GM18526 (cell line): ENCODE measurements around the gene COLEC12.

Experiments used
- POLR2A ChIP-seq: IDR thresholded peaks from 3 replicates; pipeline ENCODE4 v1.6.1; 2011; ENCODE audit not compliant: insufficient read length; ENCODE audit errors: extremely low read depth

The COLEC12 gene

DNA sequence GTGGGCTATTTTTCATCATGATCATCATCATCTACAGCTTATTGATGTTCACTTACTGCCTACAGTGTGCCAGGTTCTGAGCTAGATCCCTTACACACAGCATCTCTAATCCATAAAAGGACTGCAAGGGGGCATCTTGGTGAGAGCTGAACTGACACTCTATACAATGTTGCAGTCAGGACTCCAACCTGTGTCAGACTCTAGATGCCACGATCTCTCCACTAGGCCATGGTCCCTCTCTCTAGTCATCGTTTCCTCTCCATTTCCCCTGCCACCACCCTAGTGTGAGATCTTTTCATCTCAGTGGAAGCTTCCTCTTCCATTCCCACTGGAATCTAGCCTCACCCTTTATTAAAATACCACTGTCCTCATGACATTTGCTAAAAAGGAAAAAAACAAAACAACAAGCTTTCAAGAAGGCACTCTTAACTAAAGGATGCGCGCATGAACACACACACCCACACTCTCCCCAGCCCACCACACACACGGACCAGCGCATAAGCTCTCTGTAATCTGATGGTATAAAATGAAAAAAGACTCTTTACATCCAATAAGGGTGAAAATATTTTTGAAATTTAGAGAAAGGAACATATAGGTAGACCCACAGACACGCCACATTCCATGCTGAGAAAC lies 139.3 kb downstream of the COLEC12 start:
- TF ChIP-seq POLR2A = no peak

DNA sequence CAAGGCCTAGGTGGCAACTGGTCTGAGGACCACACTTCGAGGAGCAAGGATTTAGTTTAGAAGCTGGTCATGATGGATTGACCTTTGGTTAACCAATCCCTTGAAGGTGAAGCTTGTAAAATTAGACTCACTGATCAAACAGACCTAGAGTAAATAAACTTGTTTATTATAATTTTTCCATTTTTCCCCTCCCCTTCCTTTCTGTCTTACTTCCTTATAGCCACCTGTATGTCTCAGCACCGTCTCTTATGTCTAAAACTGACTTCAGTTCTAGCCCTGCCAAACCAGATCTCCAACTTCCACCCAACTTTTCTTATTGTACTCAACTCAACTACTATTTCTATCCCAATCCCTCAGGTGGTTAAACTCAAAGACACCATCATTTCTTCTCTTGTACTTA lies 139.8 kb downstream of the COLEC12 start:
- TF ChIP-seq POLR2A = no peak

DNA sequence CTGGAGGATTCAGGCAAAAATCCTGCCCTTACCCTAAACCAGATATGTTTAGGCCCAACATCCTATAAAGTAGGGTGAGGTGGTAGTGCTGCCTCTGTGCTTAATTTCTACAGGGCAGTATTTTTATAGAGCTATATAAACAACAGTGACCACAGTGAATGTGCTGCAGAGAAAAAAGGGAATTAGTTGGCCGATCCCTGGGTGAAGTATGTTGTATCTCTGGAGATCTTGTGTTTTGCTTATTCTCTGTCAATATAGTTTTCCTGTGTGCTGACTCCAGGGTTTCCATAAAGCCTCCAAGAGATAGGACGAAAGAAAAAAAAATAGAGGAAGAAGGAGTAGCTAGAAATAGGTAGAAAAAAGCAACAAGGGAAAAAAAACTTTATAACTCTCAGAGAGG lies 143.7 kb downstream of the COLEC12 start:
- TF ChIP-seq POLR2A = no peak

DNA sequence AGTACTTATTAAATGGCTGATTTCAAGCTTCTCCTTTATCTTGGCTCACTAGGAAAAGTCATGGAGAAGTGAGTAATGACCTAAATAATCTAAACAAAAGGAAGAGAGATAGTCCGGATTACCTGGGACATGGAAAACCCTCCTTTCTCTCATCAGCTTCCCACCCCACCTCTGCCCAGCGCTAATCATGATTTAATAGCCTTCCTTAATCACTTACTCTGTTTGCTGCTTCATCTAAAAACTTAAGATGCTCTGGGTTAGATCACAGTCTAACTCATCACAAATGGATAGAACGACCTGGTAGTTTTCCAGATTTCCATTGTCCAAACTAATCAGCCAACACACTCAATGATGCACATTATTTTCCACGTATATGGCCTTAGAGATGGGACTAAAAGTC lies 144.8 kb downstream of the COLEC12 start:
- TF ChIP-seq POLR2A = no peak

DNA sequence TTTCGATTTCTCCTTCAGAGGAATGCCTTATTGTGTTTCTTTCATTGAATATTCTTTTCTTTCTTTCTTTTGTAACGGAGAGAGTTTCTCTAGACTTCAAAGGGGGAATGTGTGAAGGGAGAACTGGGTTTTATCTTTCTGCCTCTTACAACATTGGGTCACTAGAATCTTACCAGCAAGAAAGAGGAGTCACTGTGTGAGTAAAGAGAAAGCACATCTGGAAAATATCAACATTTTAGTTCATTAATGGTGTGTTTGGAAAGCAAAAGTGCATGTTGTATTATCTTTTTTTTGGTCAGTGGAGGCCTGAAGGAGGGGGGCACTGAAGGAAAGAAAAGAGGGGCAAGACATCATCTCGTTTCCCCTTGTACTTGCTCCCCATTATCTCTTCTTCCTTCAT lies 146.0 kb downstream of the COLEC12 start:
- no peak for TF ChIP-seq POLR2A

DNA sequence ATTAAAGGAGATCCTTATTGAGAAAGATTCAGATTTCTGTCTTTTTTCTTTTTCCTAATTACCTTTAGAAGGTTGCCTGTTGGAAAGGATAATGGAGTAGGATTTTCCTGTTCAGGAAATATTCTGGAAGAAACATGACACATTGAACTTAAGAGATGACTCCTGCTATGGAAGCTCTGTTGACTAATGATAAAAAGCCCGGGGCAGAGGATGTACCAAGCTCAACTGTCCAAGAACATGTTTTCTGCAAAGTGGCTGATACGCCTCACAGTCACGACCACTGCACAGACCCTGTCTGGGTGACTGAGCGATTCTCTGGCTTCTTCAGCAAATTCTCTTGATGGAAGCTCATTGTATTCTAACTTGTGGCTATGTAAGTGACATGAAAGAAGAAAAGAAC lies 146.5 kb downstream of the COLEC12 start:
- TF ChIP-seq POLR2A = no peak

DNA sequence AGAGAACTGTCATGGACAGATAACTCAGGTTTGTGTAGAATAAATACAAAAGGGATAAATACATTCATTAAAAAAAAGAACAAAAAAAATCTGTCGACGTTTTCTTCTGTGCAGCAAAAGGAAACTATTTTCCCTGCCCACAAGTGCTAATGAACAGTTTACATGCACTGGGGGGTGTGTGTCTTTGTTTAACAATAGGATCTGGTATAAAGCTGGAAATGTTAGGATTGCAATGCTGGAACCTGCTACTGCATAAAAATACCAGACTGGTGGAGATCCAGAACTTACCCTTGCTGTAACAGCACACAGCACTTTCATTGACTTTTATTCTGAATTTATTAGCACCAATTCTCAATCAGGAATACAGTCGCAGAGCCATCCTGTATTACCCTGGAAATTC lies 148.1 kb downstream of the COLEC12 start:
- TF ChIP-seq POLR2A = no peak

DNA sequence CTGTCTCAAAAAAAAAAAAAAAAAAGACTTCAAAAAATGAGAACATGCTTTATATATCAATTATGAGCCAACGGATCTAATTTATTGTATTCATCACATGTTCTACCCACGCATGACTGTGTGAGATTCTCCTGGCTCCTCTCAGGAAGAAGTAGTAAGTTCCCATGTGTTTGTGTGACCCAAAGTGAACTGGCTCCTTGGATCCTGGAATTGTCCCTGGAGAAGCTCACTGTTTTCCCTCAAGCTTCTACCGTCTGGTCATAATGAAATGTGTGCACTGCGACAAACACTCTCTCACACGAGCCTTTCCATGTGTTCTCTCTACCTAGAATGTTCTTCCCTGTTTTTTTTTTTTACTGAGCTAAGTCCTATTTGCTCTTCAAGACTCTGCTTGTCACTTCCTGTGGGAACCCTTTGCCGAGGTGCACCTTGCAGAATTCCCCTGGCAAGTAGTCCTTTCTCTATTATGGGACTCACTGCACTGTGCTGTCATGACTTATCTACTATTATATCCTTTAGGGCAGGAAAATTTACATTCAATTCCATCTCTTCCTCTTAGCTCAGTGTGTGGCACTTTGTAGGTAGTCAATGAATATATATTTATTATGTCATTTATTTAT lies 149.4 kb downstream of the COLEC12 start:
- no peak for TF ChIP-seq POLR2A

DNA sequence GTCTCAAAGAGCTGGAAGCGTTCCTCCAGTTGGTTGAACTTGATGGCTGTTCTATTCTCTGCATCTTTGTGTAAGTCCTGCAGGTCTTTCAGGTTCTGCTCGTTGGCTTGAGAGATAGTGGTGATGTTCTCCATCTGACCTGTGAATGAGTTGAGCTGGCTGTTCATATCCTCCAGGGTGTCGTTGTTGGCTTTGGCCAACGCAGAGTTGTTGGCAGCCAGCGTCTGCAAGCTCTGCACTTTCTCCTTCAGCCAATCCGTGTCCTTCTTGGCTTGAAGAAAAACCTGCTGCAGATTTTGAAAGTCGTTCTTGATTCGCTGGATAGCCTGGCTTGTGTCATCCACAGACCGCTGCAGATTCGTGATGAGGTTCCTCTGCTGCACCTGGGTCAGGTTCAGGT lies 153.9 kb downstream of the COLEC12 start:
- no peak for TF ChIP-seq POLR2A

DNA sequence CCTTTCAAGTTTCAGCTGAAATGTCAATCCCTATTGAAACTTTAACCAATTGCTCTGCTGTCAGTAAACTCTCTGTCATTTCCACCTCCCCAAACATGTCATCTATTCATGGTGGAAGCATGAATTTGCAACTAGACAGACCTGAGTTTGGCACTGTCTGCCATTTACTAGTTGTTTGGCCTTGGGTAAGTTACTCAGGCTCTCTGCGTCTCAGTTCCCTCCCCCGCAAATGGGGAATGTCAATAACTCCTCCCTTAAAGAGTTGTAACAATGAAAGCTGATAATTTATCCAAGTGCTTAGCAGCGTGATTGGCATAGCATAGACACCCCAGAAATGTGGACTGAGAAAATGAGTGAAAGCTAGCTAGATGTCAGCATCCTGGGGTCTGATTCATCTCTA lies 159.4 kb downstream of the COLEC12 start:
- TF ChIP-seq POLR2A = no peak

DNA sequence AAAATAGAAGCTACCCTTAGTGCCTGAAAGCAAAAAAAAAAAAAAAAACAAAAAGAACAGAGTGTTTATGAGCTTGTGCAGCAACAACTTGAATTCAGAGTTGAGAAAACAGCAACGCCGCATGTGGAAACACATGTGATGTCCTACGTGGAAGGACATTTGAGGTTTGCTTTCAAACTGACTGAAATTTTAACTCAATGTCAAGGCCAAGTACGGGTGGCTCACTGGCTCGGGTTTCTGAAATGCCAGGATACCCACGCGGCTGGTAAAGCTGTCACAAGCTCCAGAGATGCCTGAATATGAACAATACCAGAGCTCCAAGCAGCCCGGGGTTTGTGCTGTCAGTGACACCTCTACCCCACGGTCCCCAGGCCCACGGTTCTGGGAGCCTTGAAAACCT lies 160.5 kb downstream of the COLEC12 start:
- no peak for TF ChIP-seq POLR2A

DNA sequence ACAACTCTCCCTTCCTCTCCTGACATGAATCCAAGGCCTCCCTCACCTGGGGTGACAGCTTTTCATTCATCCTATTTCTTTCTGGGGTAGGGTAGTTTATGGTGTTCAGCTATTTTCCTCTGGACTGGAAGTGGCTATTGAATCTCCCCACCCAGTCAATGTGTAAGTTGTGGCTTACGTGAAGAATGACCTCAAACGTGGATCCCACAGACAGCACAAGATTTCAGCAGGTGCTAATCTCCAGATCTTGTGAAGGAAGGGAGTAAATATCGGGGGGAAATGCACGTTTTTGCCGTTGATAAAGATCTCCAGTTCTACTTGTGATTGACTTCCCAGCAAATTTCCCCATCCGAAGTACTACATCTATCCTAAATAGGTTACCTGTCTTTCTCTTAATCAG lies 161.3 kb downstream of the COLEC12 start:
- TF ChIP-seq POLR2A = no peak

DNA sequence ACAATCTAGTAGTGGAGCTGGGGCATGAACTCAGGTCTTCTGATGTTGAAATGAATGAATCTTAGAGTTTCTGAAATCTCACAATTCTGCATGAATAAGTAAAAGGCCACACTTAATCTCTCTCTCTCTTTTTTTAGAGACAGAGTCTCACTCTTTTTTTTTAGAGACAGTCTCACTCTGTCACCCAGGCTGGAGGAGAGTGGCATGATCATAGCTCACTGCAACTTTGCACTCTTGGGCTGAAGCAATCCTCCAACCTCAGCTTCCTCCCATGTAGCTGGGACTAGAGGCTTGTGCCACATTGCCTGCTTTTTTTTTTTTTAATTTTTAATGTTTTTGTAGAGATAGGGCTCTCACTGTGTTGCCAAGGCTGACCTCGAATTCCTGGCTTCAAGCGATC lies 163.8 kb downstream of the COLEC12 start:
- TF ChIP-seq POLR2A = no peak

DNA sequence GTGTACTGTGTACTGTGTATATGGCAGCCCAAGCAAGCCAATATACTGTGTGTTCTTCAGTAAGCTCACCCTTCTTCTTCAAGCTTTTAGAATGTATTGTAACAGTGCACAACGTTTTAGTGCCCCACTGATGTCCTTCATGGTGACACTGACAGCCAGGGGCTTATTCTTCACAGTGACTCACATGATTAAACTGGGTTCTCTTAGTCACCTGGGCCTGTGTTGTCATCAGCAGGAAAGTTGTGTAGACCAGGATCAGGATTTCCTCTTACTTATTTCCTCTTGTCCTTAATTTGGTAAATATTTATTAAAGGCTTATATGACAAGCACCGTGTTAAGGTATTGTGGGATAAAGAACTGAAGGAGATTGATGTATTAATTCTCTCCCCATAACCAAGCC lies 164.8 kb downstream of the COLEC12 start:
- no peak for TF ChIP-seq POLR2A

DNA sequence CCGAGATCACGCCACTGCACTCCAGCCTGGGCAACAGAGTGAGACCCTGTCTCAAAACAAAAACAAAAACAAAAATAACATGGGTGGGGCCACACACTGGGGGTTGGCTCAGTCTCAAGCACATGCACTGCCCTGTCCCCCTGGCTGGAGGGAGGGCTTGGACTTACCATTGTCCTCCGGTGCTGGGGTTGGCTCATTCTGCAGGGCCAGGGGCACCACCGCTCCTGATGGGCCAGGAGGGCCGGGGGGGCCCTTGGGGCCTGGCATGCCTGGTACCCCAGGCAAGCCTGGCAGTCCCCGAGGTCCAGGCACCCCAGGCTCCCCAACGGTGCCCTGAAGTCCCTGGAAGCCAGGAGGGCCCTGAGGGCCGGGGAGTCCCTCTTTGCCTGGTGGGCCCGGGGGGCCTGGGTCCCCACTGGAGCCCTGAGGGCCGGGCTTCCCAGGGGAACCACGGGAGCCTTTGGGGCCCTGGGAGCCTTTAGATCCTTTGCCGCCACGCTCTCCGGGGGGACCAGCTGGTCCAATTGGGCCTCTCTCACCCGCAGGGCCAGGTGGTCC lies 165.8 kb downstream of the COLEC12 start:
- TF ChIP-seq POLR2A = no peak

DNA sequence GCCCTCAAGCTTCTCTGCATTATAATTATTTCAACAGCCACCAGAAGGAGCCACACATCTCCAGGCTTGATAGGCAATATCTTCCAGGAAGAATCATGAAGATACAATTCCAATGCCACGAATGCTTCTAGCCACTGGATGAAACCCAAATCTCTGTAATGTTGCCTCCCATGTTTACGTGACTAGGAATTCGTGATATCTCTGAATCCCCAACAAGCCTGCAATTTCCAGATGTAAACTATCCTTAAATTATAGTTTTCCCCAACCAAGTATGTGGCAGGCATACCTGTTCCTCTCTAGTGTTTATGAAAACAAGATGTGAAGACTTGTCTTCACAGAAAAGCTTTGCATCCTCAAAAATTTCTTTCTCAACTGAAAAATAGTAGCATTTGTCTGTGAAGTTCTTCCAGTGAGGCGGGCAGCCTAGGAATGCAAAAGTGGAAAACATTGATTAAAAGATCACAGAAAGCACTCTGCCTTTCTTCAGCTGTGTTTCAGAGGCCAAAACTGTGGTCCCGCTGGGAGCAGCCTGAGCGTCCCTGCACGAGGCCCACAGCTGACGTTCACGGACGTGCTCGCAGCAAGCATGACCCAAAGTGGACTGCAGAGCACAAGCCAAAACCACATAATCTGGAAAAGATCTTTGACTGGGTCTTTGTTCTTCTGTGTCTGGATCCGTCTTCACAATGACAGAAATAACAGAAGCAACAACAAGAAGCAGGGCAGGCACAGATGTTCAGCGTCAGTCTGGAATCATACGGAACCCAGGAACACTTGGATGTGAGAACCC lies 167.6 kb downstream of the COLEC12 start:
- no peak for TF ChIP-seq POLR2A

DNA sequence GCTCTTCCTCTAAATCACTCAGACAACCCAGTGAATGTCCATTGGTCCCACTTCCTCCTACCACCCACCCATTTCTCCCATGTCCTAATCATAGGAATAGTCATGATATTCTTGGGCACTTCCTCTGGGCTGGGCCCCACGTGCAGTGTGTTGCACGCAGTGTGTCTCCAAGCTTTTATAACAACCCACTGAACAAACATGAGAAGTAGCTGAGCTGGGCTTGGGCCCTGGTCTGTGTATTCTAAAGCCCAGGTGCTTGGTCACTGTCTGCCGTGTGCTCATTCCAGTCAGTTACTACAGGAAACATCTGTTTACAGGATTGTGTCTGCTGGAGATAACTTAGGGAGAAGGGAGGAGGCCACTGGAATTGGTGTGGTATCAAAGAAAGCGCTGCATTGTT lies 168.5 kb downstream of the COLEC12 start:
- no peak for TF ChIP-seq POLR2A
